ENCODE results near the gene KLHL4.

- TF ChIP-seq EZH2 (IDR thresholded peaks at IDR 0.05) (no peak), REST (IDR thresholded peaks at IDR 0.05; ENCODE audit: low read depth) (no peak), SRF (IDR thresholded peaks at IDR 0.05; ENCODE audit: low read depth) (no peak), CTCF (IDR thresholded peaks at IDR 0.05 in 2 of 3, conservative IDR thresholded peaks at IDR 0.05 in 1 of 3; ENCODE audit: borderline replicate concordance in 1 of 3, insufficient read depth in 1 of 3, low read depth in 2 of 3, low read length in 2 of 3) (no peak), ZNF274 (IDR thresholded peaks at IDR 0.05; ENCODE audit: low read depth, low read length) (no peak), POLR2A (IDR thresholded peaks at IDR 0.05; ENCODE audit: borderline replicate concordance, extremely low read depth, insufficient read depth, insufficient read length) (no peak), MAX (IDR thresholded peaks at IDR 0.05) (no peak), JUND (IDR thresholded peaks at IDR 0.05) (no peak), POLR2AphosphoS5 (IDR thresholded peaks at IDR 0.05; ENCODE audit: low read depth, low read length) (no peak), TCF7L2 (IDR thresholded peaks at IDR 0.05; ENCODE audit: borderline replicate concordance, extremely low read depth, insufficient read depth, insufficient read length) (no peak), CBX3 (IDR thresholded peaks at IDR 0.05; ENCODE audit: low read depth) (no peak), YY1 (IDR thresholded peaks at IDR 0.05; ENCODE audit: extremely low read depth, insufficient replicate concordance, low read depth, low read length) (no peak), RAD21 (IDR thresholded peaks at IDR 0.05; ENCODE audit: low read depth) (no peak)
Measured at GRCh38 chrX:87661761-87662160, 144.2 kb downstream of the KLHL4 start.
